SKM-1 (cell line): Measurements from ENCODE around the gene KIAA1328.

Experiments used
- DNase-seq: peaks from one replicate; lab custom pipeline; 2025; ENCODE audit not compliant: unreplicated experiment; lab: John Stamatoyannopoulos, UW

Gene KIAA1328

GRCh38 chr18:37249895-37250618 is 421.1 kb downstream of the KIAA1328 start:
- no peak for DNase-seq

GRCh38 chr18:37251679-37252078 is 422.8 kb downstream of the KIAA1328 start:
- no peak for DNase-seq

GRCh38 chr18:37252342-37252741 is 423.4 kb downstream of the KIAA1328 start:
- DNase-seq = no peak

- DNase-seq = no peak
These were observed 424.0 kb downstream of the KIAA1328 start for GRCh38 chr18:37252854-37253393.

GRCh38 chr18:37253394-37254235 is 424.7 kb downstream of the KIAA1328 start:
- DNase-seq = no peak

GRCh38 chr18:37254236-37254754 is 425.4 kb downstream of the KIAA1328 start:
- no peak for DNase-seq

- DNase-seq = no peak
These were observed 426.0 kb downstream of the KIAA1328 start for GRCh38 chr18:37254973-37255372.

- DNase-seq = no peak
These were observed 429.2 kb downstream of the KIAA1328 start for GRCh38 chr18:37258131-37258530.

- no peak for DNase-seq
These were observed 429.9 kb downstream of the KIAA1328 start for GRCh38 chr18:37258819-37259218.

- no peak for DNase-seq
These were observed 430.8 kb downstream of the KIAA1328 start for GRCh38 chr18:37259711-37260110.

GRCh38 chr18:37260367-37261093 is 431.6 kb downstream of the KIAA1328 start:
- no peak for DNase-seq

- no peak for DNase-seq
These were observed 432.4 kb downstream of the KIAA1328 start for GRCh38 chr18:37261246-37261840.

GRCh38 chr18:37261988-37262387 is 433.1 kb downstream of the KIAA1328 start:
- DNase-seq = no peak

GRCh38 chr18:37264956-37265355 is 436.0 kb downstream of the KIAA1328 start:
- no peak for DNase-seq

- no peak for DNase-seq
These were observed 436.5 kb downstream of the KIAA1328 start for GRCh38 chr18:37265382-37265781.

GRCh38 chr18:37266290-37266689 is 437.4 kb downstream of the KIAA1328 start:
- DNase-seq = no peak

- DNase-seq = no peak
These were observed 441.2 kb downstream of the KIAA1328 start for GRCh38 chr18:37270038-37270665.

- DNase-seq = no peak
These were observed 441.7 kb downstream of the KIAA1328 start for GRCh38 chr18:37270666-37271052.

- no peak for DNase-seq
These were observed 443.3 kb downstream of the KIAA1328 start for GRCh38 chr18:37272226-37272625.

- DNase-seq = no peak
These were observed 443.9 kb downstream of the KIAA1328 start for GRCh38 chr18:37272841-37273240.
